GM12873 (cell line): ENCODE measurements around the gene TUFM.

Experiments
- CTCF ChIP-seq: IDR thresholded peaks from 2 replicates; pipeline ENCODE4 v1.5.1; 2012; ENCODE audit warnings: low read depth, mild to moderate bottlenecking, moderate library complexity, low read length, control low read depth; ENCODE audit not compliant: insufficient read depth; ENCODE audit errors: missing control alignments

TUFM gene

GRCh38 chr16:28883221-28883996, 37.3 kb upstream of the TUFM start:
- TF ChIP-seq CTCF, result no peak

DNA sequence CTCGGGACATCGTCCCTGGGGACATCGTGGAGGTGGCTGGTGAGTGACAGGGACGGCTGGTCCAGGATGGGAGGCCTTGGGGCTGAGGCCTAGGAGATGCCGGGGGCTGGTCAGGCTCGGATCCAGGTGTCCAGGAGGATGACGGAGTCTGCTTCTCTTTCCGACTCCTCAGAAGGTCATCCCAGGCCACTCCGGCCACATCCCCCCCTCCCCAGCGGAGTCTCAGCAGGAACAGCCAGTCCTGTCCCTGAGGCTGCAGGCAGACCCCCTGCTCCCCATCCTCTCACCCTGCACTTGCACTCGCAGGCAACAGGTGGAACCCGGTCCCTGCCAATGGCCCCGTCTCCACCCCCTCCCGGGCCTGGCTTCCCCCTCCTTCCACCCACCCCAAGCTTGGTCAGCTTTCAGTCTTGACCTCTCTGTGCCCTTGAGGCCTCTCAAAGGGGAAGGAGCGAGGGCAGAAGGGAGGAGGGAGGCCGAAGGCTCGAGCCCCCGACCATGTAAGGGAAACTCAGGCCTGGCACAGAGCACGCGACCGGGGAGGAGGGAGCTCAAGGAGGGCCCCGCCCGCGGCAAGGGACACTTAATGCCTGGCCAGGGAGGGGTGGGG, 36.5 kb upstream of the TUFM start:
- TF ChIP-seq CTCF, result no peak

DNA sequence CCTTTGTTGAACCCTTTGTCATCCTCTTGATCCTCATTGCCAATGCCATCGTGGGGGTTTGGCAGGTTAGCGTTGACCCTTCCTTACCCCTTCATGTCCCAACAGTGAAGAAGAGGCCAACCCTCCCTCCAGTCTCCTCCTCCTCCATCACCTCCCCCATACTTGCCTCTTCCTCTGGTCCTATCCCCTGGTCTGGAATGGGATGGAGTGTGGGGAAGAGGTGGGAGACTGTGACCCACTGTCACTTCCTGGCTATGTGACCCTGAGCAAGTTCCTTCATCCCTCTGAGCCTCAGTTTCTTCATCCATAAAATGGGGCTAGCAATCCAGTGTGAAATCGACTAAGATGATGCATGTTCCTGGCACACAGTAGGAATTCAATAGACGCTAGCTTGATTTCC, 34.8 kb upstream of the TUFM start:
- TF ChIP-seq CTCF, result no peak

- TF ChIP-seq CTCF, result no peak
Observed at GRCh38 chr16:28880589-28880915, 34.4 kb upstream of the TUFM start.

- no peak for TF ChIP-seq CTCF
Observed at GRCh38 chr16:28879841-28880588, 33.9 kb upstream of the TUFM start.

- no peak for TF ChIP-seq CTCF
Observed at GRCh38 chr16:28879261-28879840, 33.2 kb upstream of the TUFM start.
